ENCODE results near the gene DDX31. TPM values are rescaled to one million over a fixed set of nuclear protein-coding genes. Genes with fewer than 3 reads are reported as not detected.

Gene DDX31
- total RNA-seq, 4 donors from 2014 or later: 27.6 to 38.7 (median 31.8) TPM

DNA sequence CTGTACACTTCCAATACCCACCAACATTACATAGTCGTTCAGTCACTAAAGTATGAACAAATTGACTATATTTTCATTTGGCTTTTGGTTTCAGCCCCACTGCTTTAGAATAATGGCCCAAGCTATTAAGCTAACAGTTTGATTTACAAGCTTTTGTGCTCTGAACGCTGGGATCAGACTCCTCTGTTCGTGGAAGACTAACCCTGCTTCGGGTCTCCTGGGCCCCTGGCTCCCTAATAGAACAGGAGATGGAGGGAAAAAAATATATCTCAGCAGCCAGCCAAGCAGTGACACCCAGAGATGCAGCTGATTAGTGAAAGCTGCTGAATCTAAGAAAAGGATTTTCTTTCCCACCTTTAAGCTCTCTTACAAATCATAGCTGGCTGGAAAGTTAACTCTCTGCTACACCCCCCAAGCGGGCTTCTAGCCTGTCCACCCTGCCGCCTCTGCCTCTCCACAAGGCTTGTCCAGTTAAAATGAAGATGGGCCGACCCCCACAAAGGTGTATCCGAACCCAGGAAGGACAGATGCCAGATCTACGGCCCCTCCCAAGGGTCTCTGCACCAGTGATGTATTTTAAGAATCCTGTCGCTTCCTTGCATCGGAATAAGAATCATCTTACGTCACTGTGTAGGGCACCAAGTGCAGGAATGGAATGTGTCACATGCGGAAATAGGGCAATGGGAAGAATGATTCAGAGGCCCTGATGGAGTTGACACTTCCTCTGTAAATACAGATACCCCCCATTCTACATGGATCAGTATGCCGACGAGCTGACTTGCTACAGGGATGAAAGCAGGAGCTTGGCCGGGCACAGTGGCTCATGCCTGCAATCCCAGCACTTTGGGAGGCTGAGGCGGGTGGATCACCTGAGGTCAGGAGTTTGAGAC lies 120.8 kb downstream of the DDX31 start:
- 45 to 51% methylated on average over 17 of the region's 17 CpGs for WGBS, 2 donors
- H3K27ac ChIP-seq: no peak overlapping the region
- no peak for TF ChIP-seq POLR2A (IDR thresholded peaks at IDR 0.05)
- TF ChIP-seq CTCF (IDR thresholded peaks at IDR 0.05): no peak
- no peak for TF ChIP-seq EP300 (IDR thresholded peaks at IDR 0.05)
- H3K27me3 ChIP-seq: peaks cover 0 to 16% of the 10 kb centered on the region in 2 donors
- H3K36me3 ChIP-seq: no peaks in the 10 kb centered on the region
- no peak overlapping the region for H3K4me3 ChIP-seq
- peaks cover 0 to 5% (median 0%) of the 10 kb centered on the region in 4 donors for H3K9me3 ChIP-seq
- DNase-seq (ENCODE audit: low spot score in 2 of 2): no peak
- H3K4me1 ChIP-seq: peaks cover 0 to 10% (median 0%) of the 10 kb centered on the region in 4 donors

- H3K27ac ChIP-seq: no peak overlapping the region
- H3K9me3 ChIP-seq: peaks cover 0 to under 1% (median 0%) of the 10 kb centered on the region in 4 donors
- no peak for DNase-seq (ENCODE audit: low spot score in 2 of 2)
- peaks cover 0 to 10% (median 0%) of the 10 kb centered on the region in 4 donors for H3K4me1 ChIP-seq
- 68 to 72% methylated on average over 21 of the region's 21 CpGs for WGBS, 2 donors
- no peak for TF ChIP-seq EP300 (IDR thresholded peaks at IDR 0.05)
- no peak for TF ChIP-seq CTCF (IDR thresholded peaks at IDR 0.05)
- no peak for TF ChIP-seq POLR2A (IDR thresholded peaks at IDR 0.05)
- no peaks in the 10 kb centered on the region for H3K36me3 ChIP-seq
- H3K4me3 ChIP-seq: no peak overlapping the region
- peaks cover 0 to 16% of the 10 kb centered on the region in 2 donors for H3K27me3 ChIP-seq
Measured at GRCh38 chr9:132547976-132548730, 121.6 kb downstream of the DDX31 start.

DNA sequence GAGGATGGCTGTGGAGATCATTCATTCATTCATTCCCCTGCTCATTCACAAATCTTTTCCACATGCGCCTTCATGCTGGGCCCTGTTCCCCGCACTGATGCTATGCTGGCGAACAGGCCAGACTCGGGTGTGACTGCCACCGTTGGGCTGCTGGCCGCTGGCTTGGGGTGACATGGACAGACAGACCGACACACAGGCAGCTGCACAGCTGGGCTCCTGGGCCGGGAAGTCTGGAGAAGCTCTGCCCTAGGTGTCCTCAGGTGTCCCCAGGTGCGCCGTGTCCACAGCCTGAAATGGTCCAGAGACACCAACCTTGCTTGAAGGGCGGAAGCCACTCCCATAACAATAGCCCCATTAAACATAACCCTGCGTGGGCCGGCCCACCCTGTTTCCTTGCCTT lies 122.3 kb downstream of the DDX31 start:
- Histone ChIP-seq H3K36me3 (no peaks in the 10 kb centered on the region), H3K9me3 (no peaks in the 10 kb centered on the region), H3K27ac (no peak overlapping the region), H3K4me3 (no peak overlapping the region), H3K27me3 (peaks cover 0 to 9% of the 10 kb centered on the region in 2 donors), H3K4me1 (peaks cover 0 to 10% (median 0%) of the 10 kb centered on the region in 4 donors)
- 89 to 94% methylated on average over 10 to 12 of the region's 13 CpGs for WGBS, 2 donors
- no peak for DNase-seq (ENCODE audit: low spot score in 2 of 2)
- TF ChIP-seq EP300 (IDR thresholded peaks at IDR 0.05) (no peak), CTCF (IDR thresholded peaks at IDR 0.05) (no peak), POLR2A (IDR thresholded peaks at IDR 0.05) (no peak)

- Histone ChIP-seq H3K4me3 (no peak overlapping the region), H3K27me3 (peaks cover 0 to 7% of the 10 kb centered on the region in 2 donors)
- WGBS, 2 donors: 68 to 80% methylated on average over 6 to 7 of the region's 7 CpGs
Measured at GRCh38 chr9:132547052-132547431, 122.7 kb downstream of the DDX31 start.

More at GRCh38 chr9:132547052-132547431, 122.7 kb downstream of the DDX31 start:
- no peaks in the 10 kb centered on the region for H3K36me3 ChIP-seq
- no peak overlapping the region for H3K27ac ChIP-seq
- H3K4me1 ChIP-seq: peaks cover 0 to 10% (median 0%) of the 10 kb centered on the region in 4 donors
- no peaks in the 10 kb centered on the region for H3K9me3 ChIP-seq
- no peak for DNase-seq (ENCODE audit: low spot score in 2 of 2)
- TF ChIP-seq CTCF (IDR thresholded peaks at IDR 0.05) (no peak), EP300 (IDR thresholded peaks at IDR 0.05) (no peak), POLR2A (IDR thresholded peaks at IDR 0.05) (no peak)
